H9 (cell line): ENCODE results near the gene EFTUD2. TPM values are rescaled to one million over a fixed set of nuclear protein-coding genes. Genes with fewer than 3 reads are reported as not detected.

Source experiments
- DNase-seq: peaks from one replicate; pipeline ENCODE4 v3.0.0-alpha.2; 2017
- H2AFZ ChIP-seq: one replicate; pipeline ENCODE4 v1.6.1; 2013; ENCODE audit warnings: mild to moderate bottlenecking, low read length, control low read depth, moderate library complexity
- H2AK5ac ChIP-seq: 2 replicates; pipeline ENCODE4 v1.6.1; 2013; ENCODE audit warnings: low read length, control low read depth, mixed read lengths; ENCODE audit not compliant: insufficient read length
- H2BK120ac ChIP-seq: one replicate; pipeline ENCODE4 v1.6.1; 2013; ENCODE audit warnings: low read depth, mild to moderate bottlenecking, low read length, control low read depth, inconsistent platforms; ENCODE audit not compliant: poor library complexity, severe bottlenecking
- H2BK12ac ChIP-seq: 2 replicates; pipeline ENCODE4 v1.6.1; 2013; ENCODE audit warnings: low read length, control low read depth, mixed read lengths, low read depth; ENCODE audit not compliant: insufficient read length
- H2BK15ac ChIP-seq: 2 replicates; pipeline ENCODE4 v1.6.1; 2013; ENCODE audit warnings: low read depth, low read length, control low read depth
- H2BK20ac ChIP-seq: one replicate; pipeline ENCODE4 v1.6.1; 2013; ENCODE audit warnings: low read depth, mild to moderate bottlenecking, low read length, control low read depth, inconsistent platforms; ENCODE audit not compliant: poor library complexity, severe bottlenecking
- H2BK5ac ChIP-seq: 2 replicates; pipeline ENCODE4 v1.6.1; 2013; ENCODE audit warnings: low read length, control low read depth, mixed read lengths; ENCODE audit not compliant: insufficient read length
- H3K14ac ChIP-seq: 2 replicates; pipeline ENCODE4 v1.6.1; 2013; ENCODE audit warnings: low read length, control low read depth; ENCODE audit not compliant: insufficient read depth
- H3K18ac ChIP-seq: 2 replicates; pipeline ENCODE4 v1.6.1; 2013; ENCODE audit warnings: low read depth, mild to moderate bottlenecking, mixed read lengths, low read length, control low read depth; ENCODE audit not compliant: insufficient read length
- H3K23ac ChIP-seq: 2 replicates; pipeline ENCODE4 v1.6.1; 2013; ENCODE audit warnings: low read length, control low read depth, mixed read lengths, low read depth; ENCODE audit not compliant: insufficient read length
- H3K23me2 ChIP-seq: 2 replicates; pipeline ENCODE4 v1.6.1; 2013; ENCODE audit warnings: low read depth, mild to moderate bottlenecking, mixed read lengths, low read length, control low read depth; ENCODE audit not compliant: insufficient read length, poor library complexity, severe bottlenecking
- H3K27ac ChIP-seq: 2 replicates; pipeline ENCODE4 v1.5.1; 2013; ENCODE audit warnings: low read length, control low read depth, mixed read lengths, low read depth; ENCODE audit not compliant: insufficient read length
- H3K27me3 ChIP-seq: 2 replicates; pipeline ENCODE4 v1.6.1; 2013; ENCODE audit warnings: low read length, control low read depth, inconsistent platforms; ENCODE audit not compliant: insufficient read depth
- H3K4ac ChIP-seq: 2 replicates; pipeline ENCODE4 v1.6.1; 2013; ENCODE audit warnings: low read depth, mild to moderate bottlenecking, control low read depth, inconsistent platforms, low read length, moderate library complexity
- H3K4me1 ChIP-seq: 2 replicates; pipeline ENCODE4 v1.6.1; 2013; ENCODE audit warnings: low read length, control low read depth, inconsistent platforms; ENCODE audit not compliant: insufficient read depth
- H3K4me2 ChIP-seq: 2 replicates; pipeline ENCODE4 v1.6.1; 2013; ENCODE audit warnings: low read length, control low read depth, mixed read lengths; ENCODE audit not compliant: insufficient read length, insufficient read depth
- H3K56ac ChIP-seq: 2 replicates; pipeline ENCODE4 v1.6.1; 2013; ENCODE audit warnings: low read depth, mild to moderate bottlenecking, mixed read lengths, low read length, control low read depth; ENCODE audit not compliant: insufficient read length
- H3K79me1 ChIP-seq: 2 replicates; pipeline ENCODE4 v1.6.1; 2013; ENCODE audit warnings: low read depth, mild to moderate bottlenecking, moderate library complexity, low read length, control low read depth, inconsistent platforms; ENCODE audit not compliant: insufficient read depth, poor library complexity, severe bottlenecking
- H3K79me2 ChIP-seq: 2 replicates; pipeline ENCODE4 v1.6.1; 2013; ENCODE audit warnings: low read length, control low read depth, inconsistent platforms; ENCODE audit not compliant: insufficient read depth
- H3K9ac ChIP-seq: 2 replicates; pipeline ENCODE4 v1.6.1; 2013; ENCODE audit warnings: low read length, control low read depth, mixed read lengths; ENCODE audit not compliant: insufficient read length; ENCODE audit errors: extremely low read depth
- H3K9me3 ChIP-seq: one replicate; pipeline ENCODE4 v1.6.1; 2013; ENCODE audit warnings: low read depth, low read length, inconsistent platforms; ENCODE audit not compliant: control insufficient read depth
- H3T11ph ChIP-seq: one replicate; pipeline ENCODE4 v1.6.1; 2013; ENCODE audit warnings: mild to moderate bottlenecking, low read length, control low read depth, inconsistent platforms
- H4K20me1 ChIP-seq: one replicate; pipeline ENCODE4 v1.6.1; 2013; ENCODE audit not compliant: control insufficient read depth, insufficient read length, insufficient read depth
- H4K5ac ChIP-seq: 2 replicates; pipeline ENCODE4 v1.6.1; 2013; ENCODE audit warnings: low read depth, mild to moderate bottlenecking, mixed read lengths, low read length, control low read depth; ENCODE audit not compliant: insufficient read length
- H4K8ac ChIP-seq: replicated peaks from 2 replicates; pipeline ENCODE4 v1.6.1; 2013; ENCODE audit warnings: low read length, control low read depth, mixed read lengths, low read depth; ENCODE audit not compliant: insufficient read length
- H4K91ac ChIP-seq: 2 replicates; pipeline ENCODE4 v1.6.1; 2013; ENCODE audit warnings: low read depth, mild to moderate bottlenecking, moderate library complexity, mixed read lengths, low read length, control low read depth; ENCODE audit not compliant: insufficient read length
- H3K27ac Mint-ChIP-seq, 3 experiments: 2 replicates in 2 of 3; 3 replicates in 1 of 3; pipeline ENCODE4 v1.8.0; 2020 to 2021; ENCODE audit warnings: mixed read lengths in 3 of 3, mild to moderate bottlenecking in 1 of 3, moderate library complexity in 1 of 3
- H3K27me3 Mint-ChIP-seq: 2 replicates; pipeline ENCODE4 v1.8.0; 2021; ENCODE audit warnings: low read depth, mild to moderate bottlenecking, moderate library complexity, mixed read lengths
- H3K36me3 Mint-ChIP-seq, 3 experiments: 2 replicates in 2 of 3; 3 replicates in 1 of 3; pipeline ENCODE4 v1.8.0; 2020 to 2021; ENCODE audit warnings: low read depth in 3 of 3, mixed read lengths in 3 of 3; ENCODE audit not compliant: insufficient read depth in 1 of 3
- H3K4me1 Mint-ChIP-seq, 2 experiments: 2 replicates each; pipeline ENCODE4 v1.8.0; 2020; ENCODE audit warnings: mixed read lengths in 2 of 2
- H3K4me3 Mint-ChIP-seq, 2 experiments: 2 replicates in 1 of 2; 3 replicates in 1 of 2; pipeline ENCODE4 v1.8.0; 2020 to 2021; ENCODE audit warnings: mild to moderate bottlenecking in 2 of 2, mixed read lengths in 2 of 2, moderate library complexity in 1 of 2
- H3K9me3 Mint-ChIP-seq, 2 experiments: 2 replicates in 1 of 2; 3 replicates in 1 of 2; pipeline ENCODE4 v1.8.0; 2020; ENCODE audit warnings: mild to moderate bottlenecking in 2 of 2, mixed read lengths in 2 of 2, moderate library complexity in 1 of 2
- WGBS: extraction: QIAGEN DNeasy Blood & Tissue Kit; methylation state at CpG from one replicate; pipeline ENCODE4 v1.1.7; 2013; ENCODE audit warnings: missing lambda C conversion rate, low lambda C conversion rate, mixed read lengths; ENCODE audit not compliant: insufficient read length; ENCODE audit errors: extremely low coverage; 5-methylcytosine and 5-hydroxymethylcytosine counted together
- total RNA-seq: library from RNA; stranded (reverse); gene quantifications from 2 replicates; pipeline ENCODE4 v1.2.1, GENCODE V29; 2021
- TF ChIP-seq, protein P1 (sequence below): fragments of 200-600 bp; sonication (generic); conservative IDR thresholded peaks from 3 replicates; pipeline ENCODE4 v1.8.0; 2021; ENCODE audit warnings: antibody characterized with exemption, mild to moderate bottlenecking

Gene EFTUD2
- total RNA-seq, 1 experiment from 2014 or later, result 150 TPM

DNA sequence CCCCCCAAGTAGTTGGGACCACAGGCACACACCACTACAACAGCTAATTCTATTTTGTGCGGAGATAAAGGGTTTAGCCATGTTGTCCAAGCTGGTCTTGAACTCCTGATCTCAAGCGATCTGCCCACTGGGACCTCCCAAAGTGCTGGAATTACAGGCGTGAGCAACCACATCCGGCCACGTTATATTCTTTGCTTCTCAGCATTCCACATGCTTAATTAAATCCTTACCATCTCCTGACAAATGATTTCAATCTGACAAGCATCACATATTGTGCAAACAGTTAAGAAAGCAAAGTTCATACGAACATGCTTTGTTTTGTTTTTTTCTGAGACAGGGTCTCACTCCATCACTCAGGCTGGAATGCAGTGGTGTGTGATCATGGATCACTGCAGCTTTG, 33.3 kb downstream of the EFTUD2 start:
- Histone ChIP-seq H3K14ac (no peak overlapping the region), H3K23ac (no peak overlapping the region), H3K79me2 (no peaks in the 10 kb centered on the region), H3K9ac (no peak overlapping the region), H2BK120ac (no peak overlapping the region), H2BK5ac (no peak overlapping the region), H3K18ac (no peak overlapping the region), H3K79me1 (no peaks in the 10 kb centered on the region), H4K5ac (no peak overlapping the region), H3K56ac (no peak overlapping the region), H2AFZ (no peak overlapping the region), H3K9me3 (no peaks in the 10 kb centered on the region), H2BK12ac (no peak overlapping the region), H3T11ph (no peak overlapping the region), H3K4me2 (no peak overlapping the region), H2AK5ac (no peak overlapping the region), H3K23me2 (no peaks in the 10 kb centered on the region), H3K27me3 (no peaks in the 10 kb centered on the region), H4K8ac (no peak overlapping the region), H3K27ac (no peak overlapping the region), H3K4me1 (no peaks in the 10 kb centered on the region), H3K4ac (no peak overlapping the region), H4K91ac (no peak overlapping the region), H2BK15ac (no peak overlapping the region), H4K20me1 (no peaks in the 10 kb centered on the region), H2BK20ac (no peak overlapping the region)
- H3K4me3 Mint-ChIP-seq, result no peak overlapping the region
- WGBS, result no CpG with 5 or more reads among the region's 6 CpGs
- H3K27me3 Mint-ChIP-seq, result no peaks in the 10 kb centered on the region
- H3K36me3 Mint-ChIP-seq, result peaks cover 37 to 86% (median 63%) of the 10 kb centered on the region in 3 experiments
- H3K9me3 Mint-ChIP-seq, result no peaks in the 10 kb centered on the region
- no peaks in the 10 kb centered on the region for H3K4me1 Mint-ChIP-seq
- peak overlapping the region in 1 of 3 experiments; percentile 13; a peak in 1 of 7 replicates for H3K27ac Mint-ChIP-seq
- TF ChIP-seq, protein P1, sequence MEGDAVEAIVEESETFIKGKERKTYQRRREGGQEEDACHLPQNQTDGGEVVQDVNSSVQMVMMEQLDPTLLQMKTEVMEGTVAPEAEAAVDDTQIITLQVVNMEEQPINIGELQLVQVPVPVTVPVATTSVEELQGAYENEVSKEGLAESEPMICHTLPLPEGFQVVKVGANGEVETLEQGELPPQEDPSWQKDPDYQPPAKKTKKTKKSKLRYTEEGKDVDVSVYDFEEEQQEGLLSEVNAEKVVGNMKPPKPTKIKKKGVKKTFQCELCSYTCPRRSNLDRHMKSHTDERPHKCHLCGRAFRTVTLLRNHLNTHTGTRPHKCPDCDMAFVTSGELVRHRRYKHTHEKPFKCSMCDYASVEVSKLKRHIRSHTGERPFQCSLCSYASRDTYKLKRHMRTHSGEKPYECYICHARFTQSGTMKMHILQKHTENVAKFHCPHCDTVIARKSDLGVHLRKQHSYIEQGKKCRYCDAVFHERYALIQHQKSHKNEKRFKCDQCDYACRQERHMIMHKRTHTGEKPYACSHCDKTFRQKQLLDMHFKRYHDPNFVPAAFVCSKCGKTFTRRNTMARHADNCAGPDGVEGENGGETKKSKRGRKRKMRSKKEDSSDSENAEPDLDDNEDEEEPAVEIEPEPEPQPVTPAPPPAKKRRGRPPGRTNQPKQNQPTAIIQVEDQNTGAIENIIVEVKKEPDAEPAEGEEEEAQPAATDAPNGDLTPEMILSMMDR, result no peak
- no peak for DNase-seq
